ENCODE results near the gene FHIP1B.
A peak's percentile ranks its signal among the peaks of the same experiment; 100 is the strongest.

The FHIP1B gene

GRCh38 chr11:6214530-6214929 is 19.9 kb downstream of the FHIP1B start:
- TF ChIP-seq POLR2A (IDR thresholded peaks at IDR 0.05; ENCODE audit: low read depth, low read length) (no peak), POLR2AphosphoS5 (IDR thresholded peaks at IDR 0.05; ENCODE audit: low read depth, low read length) (no peak), TAF1 (IDR thresholded peaks at IDR 0.05; ENCODE audit: borderline replicate concordance, low read depth, low read length) (no peak)
- FAIRE-seq (no peak), DNase-seq (ENCODE audit: insufficient read length) (no peak)

DNA sequence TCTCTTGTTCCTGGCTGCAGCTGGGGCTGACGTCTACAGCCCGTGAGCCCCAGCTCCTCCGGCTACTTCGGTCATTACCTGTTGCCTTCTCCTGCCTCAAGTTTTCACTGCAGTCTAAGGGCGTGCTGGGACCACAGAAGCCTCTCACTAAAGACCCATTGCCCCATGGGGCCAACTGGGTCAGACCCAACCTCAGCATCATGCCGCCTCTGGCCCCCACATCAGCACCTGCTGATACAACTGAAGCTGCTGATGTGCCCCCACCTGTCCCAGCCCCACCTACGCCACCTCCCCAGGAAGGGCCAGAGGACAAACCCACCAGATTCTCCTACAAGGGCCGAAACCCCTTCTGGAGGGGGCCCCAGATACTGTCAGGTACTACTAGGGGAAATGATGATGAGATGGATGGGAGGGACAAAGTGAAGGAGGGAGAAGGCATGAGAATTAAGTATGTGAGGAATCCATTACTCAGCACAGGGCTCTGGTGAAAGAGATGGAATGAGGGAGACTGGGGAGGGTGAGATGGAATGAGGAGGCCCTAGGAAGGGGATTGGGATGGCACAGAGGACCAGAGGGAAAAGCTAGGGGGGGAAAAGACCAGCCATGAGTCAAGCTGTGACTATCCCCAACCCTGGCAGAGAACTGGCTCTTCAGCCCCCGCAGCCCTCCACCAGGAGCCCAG is 24.0 kb downstream of the FHIP1B start:
- DNase-seq (ENCODE audit: insufficient read length) (no peak), FAIRE-seq (no peak)
- TF ChIP-seq TAF1 (IDR thresholded peaks at IDR 0.05; ENCODE audit: borderline replicate concordance, low read depth, low read length) (no peak), POLR2AphosphoS5 (IDR thresholded peaks at IDR 0.05; ENCODE audit: low read depth, low read length) (no peak), POLR2A (IDR thresholded peaks at IDR 0.05; ENCODE audit: low read depth, low read length) (no peak)

- DNase-seq (ENCODE audit: insufficient read length), result no peak
- TF ChIP-seq POLR2AphosphoS5 (IDR thresholded peaks at IDR 0.05; ENCODE audit: low read depth, low read length) (no peak), POLR2A (IDR thresholded peaks at IDR 0.05; ENCODE audit: low read depth, low read length) (no peak), TAF1 (IDR thresholded peaks at IDR 0.05; ENCODE audit: borderline replicate concordance, low read depth, low read length) (no peak)
- no peak for FAIRE-seq
These were observed 24.6 kb downstream of the FHIP1B start for GRCh38 chr11:6209801-6210200.

DNA sequence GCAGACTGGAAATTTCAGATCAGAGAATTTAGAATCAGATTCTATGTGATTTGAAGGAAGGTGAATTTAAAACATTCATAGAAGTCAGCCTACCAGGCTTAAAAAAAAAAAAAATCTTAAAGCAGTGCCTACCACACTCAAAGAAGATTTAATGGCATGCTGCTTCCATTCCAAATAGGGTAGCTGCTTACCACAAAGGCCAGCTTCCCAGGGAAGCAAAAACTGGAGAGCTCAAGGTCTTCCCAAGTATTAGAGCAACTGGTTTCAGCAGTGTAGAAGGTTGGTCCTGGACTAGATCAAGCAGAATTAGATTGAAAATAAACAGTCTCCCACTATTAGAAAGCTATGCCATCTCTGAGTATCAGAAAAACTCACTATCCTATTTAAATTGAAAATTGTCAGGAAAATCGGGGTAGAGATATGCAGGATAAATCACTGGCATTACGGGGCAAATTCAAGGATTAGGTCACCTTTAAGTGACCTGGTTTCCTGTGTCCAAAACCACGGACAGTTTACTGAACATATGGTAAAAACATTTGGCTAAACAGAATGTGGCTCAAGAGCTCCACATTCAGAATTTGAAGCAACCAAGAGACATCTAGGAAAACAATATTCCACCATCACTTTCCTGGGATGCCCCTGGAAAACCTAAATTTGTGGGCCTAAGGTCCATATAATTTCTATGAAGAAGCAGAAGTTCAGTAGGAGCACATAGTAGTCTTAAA is 27.8 kb downstream of the FHIP1B start:
- TF ChIP-seq TAF1 (IDR thresholded peaks at IDR 0.05; ENCODE audit: borderline replicate concordance, low read depth, low read length) (no peak), POLR2AphosphoS5 (IDR thresholded peaks at IDR 0.05; ENCODE audit: low read depth, low read length) (no peak), POLR2A (IDR thresholded peaks at IDR 0.05; ENCODE audit: low read depth, low read length) (no peak)

GRCh38 chr11:6205366-6205765 is 29.1 kb downstream of the FHIP1B start, which contains the start of gene C11orf42:
Gene C11orf42 (plus strand): TSS chr11:6205557. CDS start chr11:6205616, 59 bp downstream.
- TF ChIP-seq POLR2A (IDR thresholded peaks at IDR 0.05; ENCODE audit: low read depth, low read length), result no peak
- no peak for TF ChIP-seq POLR2AphosphoS5 (IDR thresholded peaks at IDR 0.05; ENCODE audit: low read depth, low read length)
- no peak for TF ChIP-seq TAF1 (IDR thresholded peaks at IDR 0.05; ENCODE audit: borderline replicate concordance, low read depth, low read length)
- FAIRE-seq (peak; percentile 24), DNase-seq (ENCODE audit: insufficient read length) (no peak)

More for the DNA sequence above, 27.8 kb downstream of the FHIP1B start:
- DNase-seq (ENCODE audit: insufficient read length), result no peak
- FAIRE-seq, result no peak

GRCh38 chr11:6204706-6205105 is 29.7 kb downstream of the FHIP1B start:
- no peak for FAIRE-seq
- DNase-seq (ENCODE audit: insufficient read length), result no peak

GRCh38 chr11:6203327-6203726 is 31.1 kb downstream of the FHIP1B start:
- FAIRE-seq (peak; percentile 90), DNase-seq (ENCODE audit: insufficient read length) (no peak)
- no peak for TF ChIP-seq POLR2A (IDR thresholded peaks at IDR 0.05; ENCODE audit: low read depth, low read length)
- TF ChIP-seq POLR2AphosphoS5 (IDR thresholded peaks at IDR 0.05; ENCODE audit: low read depth, low read length), result no peak
- TF ChIP-seq TAF1 (IDR thresholded peaks at IDR 0.05; ENCODE audit: borderline replicate concordance, low read depth, low read length), result no peak

More at GRCh38 chr11:6204706-6205105, 29.7 kb downstream of the FHIP1B start:
- TF ChIP-seq POLR2AphosphoS5 (IDR thresholded peaks at IDR 0.05; ENCODE audit: low read depth, low read length), result no peak
- no peak for TF ChIP-seq TAF1 (IDR thresholded peaks at IDR 0.05; ENCODE audit: borderline replicate concordance, low read depth, low read length)
- no peak for TF ChIP-seq POLR2A (IDR thresholded peaks at IDR 0.05; ENCODE audit: low read depth, low read length)

DNA sequence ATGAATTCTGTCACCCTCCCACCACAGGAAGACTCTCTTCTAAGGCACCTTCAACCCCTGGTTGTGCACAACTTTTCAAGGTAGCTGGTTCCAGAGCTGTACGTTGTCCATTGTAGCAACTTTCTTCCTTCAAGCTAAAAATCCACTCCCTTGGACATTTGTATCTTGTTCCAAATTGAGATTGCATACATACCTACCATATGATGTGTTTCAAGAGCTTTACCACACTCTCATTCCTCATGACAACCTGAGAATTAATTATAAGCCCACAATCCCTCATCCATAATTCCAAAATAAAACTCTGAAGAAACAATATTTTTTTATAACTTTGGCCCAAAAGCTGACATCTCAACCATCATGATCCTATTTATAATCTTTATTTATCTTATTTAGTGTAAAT is 32.4 kb downstream of the FHIP1B start:
- DNase-seq (ENCODE audit: insufficient read length) (no peak), FAIRE-seq (no peak)
- TF ChIP-seq POLR2AphosphoS5 (IDR thresholded peaks at IDR 0.05; ENCODE audit: low read depth, low read length) (no peak), POLR2A (IDR thresholded peaks at IDR 0.05; ENCODE audit: low read depth, low read length) (no peak), TAF1 (IDR thresholded peaks at IDR 0.05; ENCODE audit: borderline replicate concordance, low read depth, low read length) (no peak)

- no peak for TF ChIP-seq POLR2AphosphoS5 (IDR thresholded peaks at IDR 0.05; ENCODE audit: low read depth, low read length)
- no peak for TF ChIP-seq POLR2A (IDR thresholded peaks at IDR 0.05; ENCODE audit: low read depth, low read length)
- TF ChIP-seq TAF1 (IDR thresholded peaks at IDR 0.05; ENCODE audit: borderline replicate concordance, low read depth, low read length), result no peak
- FAIRE-seq (no peak), DNase-seq (ENCODE audit: insufficient read length) (no peak)
These were observed 33.0 kb downstream of the FHIP1B start for GRCh38 chr11:6201481-6201880.

DNA sequence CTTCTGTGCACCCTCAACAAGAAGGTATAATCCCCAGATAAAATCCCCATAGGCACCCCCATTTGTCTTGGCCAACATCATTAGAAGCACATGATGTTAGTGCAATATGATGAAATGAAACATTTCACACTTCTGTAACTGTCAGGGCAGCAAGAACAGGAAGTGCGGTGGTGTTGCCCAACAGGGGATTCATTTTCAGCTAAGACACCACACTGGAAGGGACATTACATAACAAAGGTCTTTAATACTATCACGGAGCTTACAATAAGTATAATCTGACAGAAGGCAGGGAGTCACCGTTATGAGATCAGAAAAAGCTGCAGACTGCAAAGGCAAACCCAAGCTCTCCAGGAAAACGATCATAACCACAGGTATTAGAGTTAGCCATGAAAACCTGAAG is 33.5 kb downstream of the FHIP1B start:
- TF ChIP-seq POLR2A (IDR thresholded peaks at IDR 0.05; ENCODE audit: low read depth, low read length), result no peak
- no peak for TF ChIP-seq POLR2AphosphoS5 (IDR thresholded peaks at IDR 0.05; ENCODE audit: low read depth, low read length)
- TF ChIP-seq TAF1 (IDR thresholded peaks at IDR 0.05; ENCODE audit: borderline replicate concordance, low read depth, low read length), result no peak
- no peak for FAIRE-seq
- no peak for DNase-seq (ENCODE audit: insufficient read length)

- FAIRE-seq (no peak), DNase-seq (ENCODE audit: insufficient read length) (no peak)
- no peak for TF ChIP-seq TAF1 (IDR thresholded peaks at IDR 0.05; ENCODE audit: borderline replicate concordance, low read depth, low read length)
- no peak for TF ChIP-seq POLR2AphosphoS5 (IDR thresholded peaks at IDR 0.05; ENCODE audit: low read depth, low read length)
- no peak for TF ChIP-seq POLR2A (IDR thresholded peaks at IDR 0.05; ENCODE audit: low read depth, low read length)
These were observed 35.1 kb downstream of the FHIP1B start, which contains the start of gene OR52W1 for GRCh38 chr11:6199174-6199810. Gene OR52W1 (plus strand): TSS chr11:6199224. CDS start chr11:6199224, 0 bp downstream.
